ENCODE results near the gene JAG1.

The JAG1 gene

DNA sequence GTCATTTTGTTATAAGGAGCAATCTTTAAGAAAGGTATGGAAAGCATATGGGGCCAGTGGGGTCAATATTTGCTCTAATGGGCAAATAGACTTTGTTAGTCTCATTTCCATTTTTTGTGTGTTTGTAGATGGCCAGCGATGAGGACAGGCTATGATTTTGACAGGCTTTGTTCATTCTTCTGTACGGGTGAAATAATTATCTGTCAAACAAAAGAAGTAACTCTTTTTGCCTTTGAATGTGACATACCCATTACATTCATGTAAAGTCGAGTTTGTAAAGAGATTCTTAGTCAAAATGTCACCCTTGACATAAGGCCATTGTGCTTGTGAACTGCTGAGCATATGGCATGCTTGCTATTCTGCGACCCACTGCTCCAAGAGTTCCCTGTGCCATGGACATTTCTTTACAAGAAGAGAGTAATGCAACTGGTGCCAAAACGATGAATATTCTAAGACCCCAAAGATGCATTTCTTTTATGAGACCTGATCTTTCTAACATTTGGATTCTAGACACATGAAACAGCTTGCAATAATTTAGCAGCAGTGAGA lies 38.2 kb upstream of the JAG1 start:
- Histone ChIP-seq H3K36me3 (ENCODE audit: control insufficient read depth, insufficient read depth, low read length) (no peaks in the 10 kb centered on the region), H3K9me3 (ENCODE audit: control insufficient read depth, low read length) (no peaks in the 10 kb centered on the region), H3K27ac (ENCODE audit: low read depth, low read length, severe bottlenecking) (no peak overlapping the region), H3K4me3 (ENCODE audit: extremely low read depth, insufficient read depth, low read length, poor library complexity, severe bottlenecking) (no peak overlapping the region), H3K4me1 (ENCODE audit: control insufficient read depth, insufficient read depth, low read length, poor library complexity, severe bottlenecking) (peaks cover 20% of the 10 kb centered on the region)
- WGBS, 2 experiments (ENCODE audit: insufficient coverage in 2 of 2): 66 to 75% methylated on average over 2 to 4 of the region's 5 CpGs

GRCh38 chr20:10710991-10711775 lies 37.4 kb upstream of the JAG1 start:
- H3K36me3 ChIP-seq (ENCODE audit: control insufficient read depth, insufficient read depth, low read length): no peaks in the 10 kb centered on the region
- no peak overlapping the region for H3K27ac ChIP-seq (ENCODE audit: low read depth, low read length, severe bottlenecking)
- 86 to 97% methylated on average over 2 to 4 of the region's 6 CpGs for WGBS, 2 experiments (ENCODE audit: insufficient coverage in 2 of 2)
- H3K4me1 ChIP-seq (ENCODE audit: control insufficient read depth, insufficient read depth, low read length, poor library complexity, severe bottlenecking): peaks cover 12% of the 10 kb centered on the region
- no peaks in the 10 kb centered on the region for H3K9me3 ChIP-seq (ENCODE audit: control insufficient read depth, low read length)
- H3K4me3 ChIP-seq (ENCODE audit: extremely low read depth, insufficient read depth, low read length, poor library complexity, severe bottlenecking): no peak overlapping the region

GRCh38 chr20:10709916-10710315 lies 36.1 kb upstream of the JAG1 start:
- Histone ChIP-seq H3K9me3 (ENCODE audit: control insufficient read depth, low read length) (no peaks in the 10 kb centered on the region), H3K36me3 (ENCODE audit: control insufficient read depth, insufficient read depth, low read length) (no peaks in the 10 kb centered on the region), H3K4me3 (ENCODE audit: extremely low read depth, insufficient read depth, low read length, poor library complexity, severe bottlenecking) (no peak overlapping the region), H3K4me1 (ENCODE audit: control insufficient read depth, insufficient read depth, low read length, poor library complexity, severe bottlenecking) (peaks cover 7% of the 10 kb centered on the region), H3K27ac (ENCODE audit: low read depth, low read length, severe bottlenecking) (no peak overlapping the region)
- 85% methylated on average over 2 of the region's 3 CpGs; no CpG with 5 or more reads in 1 of the 2 experiments for WGBS, 2 experiments (ENCODE audit: insufficient coverage in 2 of 2)

DNA sequence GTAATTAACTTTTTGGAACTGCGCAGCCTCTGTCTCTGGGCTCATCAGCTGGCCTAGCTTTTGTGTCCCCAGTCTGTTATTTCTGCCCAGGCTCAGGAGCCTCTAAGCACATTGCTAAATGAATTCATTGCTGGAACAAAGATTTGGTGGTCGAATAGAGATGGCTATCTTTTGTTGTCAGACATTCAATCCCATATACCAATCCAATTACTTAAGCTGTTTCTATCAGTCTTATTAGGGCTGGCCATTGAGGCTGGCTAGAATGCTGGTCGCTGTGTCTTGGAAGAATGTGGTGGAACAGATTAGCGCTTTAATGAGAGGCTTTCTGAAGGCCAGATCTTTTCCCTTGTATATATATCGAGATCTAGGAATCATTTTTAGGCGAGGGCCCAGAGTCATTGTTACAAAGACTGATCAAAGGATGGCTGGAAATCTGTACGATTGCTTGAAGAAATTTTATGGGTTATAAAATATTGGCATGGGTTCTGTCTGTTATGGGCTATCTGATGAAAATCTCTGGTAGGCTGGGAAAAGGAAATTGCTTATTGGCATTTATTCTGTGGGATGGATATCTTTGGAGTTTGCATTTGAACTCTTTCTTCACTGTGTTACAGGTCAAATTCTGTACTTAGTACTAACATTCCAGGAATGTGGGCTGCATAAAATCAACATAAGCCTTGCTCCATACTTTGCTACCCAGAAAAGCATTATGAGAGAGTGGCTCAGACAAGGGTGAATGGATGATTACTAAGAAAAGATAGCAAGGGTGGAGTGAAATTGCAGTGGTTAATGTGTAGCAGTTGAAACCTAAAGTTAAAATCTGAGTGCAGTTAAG lies 34.8 kb upstream of the JAG1 start:
- H3K4me1 ChIP-seq (ENCODE audit: control insufficient read depth, insufficient read depth, low read length, poor library complexity, severe bottlenecking): no peaks in the 10 kb centered on the region
- H3K4me3 ChIP-seq (ENCODE audit: extremely low read depth, insufficient read depth, low read length, poor library complexity, severe bottlenecking): no peak overlapping the region
- H3K36me3 ChIP-seq (ENCODE audit: control insufficient read depth, insufficient read depth, low read length): no peaks in the 10 kb centered on the region
- H3K9me3 ChIP-seq (ENCODE audit: control insufficient read depth, low read length): no peaks in the 10 kb centered on the region
- WGBS, 2 experiments (ENCODE audit: insufficient coverage in 2 of 2): 95 to 100% methylated on average over 5 of the region's 7 CpGs
- H3K27ac ChIP-seq (ENCODE audit: low read depth, low read length, severe bottlenecking): no peak overlapping the region

DNA sequence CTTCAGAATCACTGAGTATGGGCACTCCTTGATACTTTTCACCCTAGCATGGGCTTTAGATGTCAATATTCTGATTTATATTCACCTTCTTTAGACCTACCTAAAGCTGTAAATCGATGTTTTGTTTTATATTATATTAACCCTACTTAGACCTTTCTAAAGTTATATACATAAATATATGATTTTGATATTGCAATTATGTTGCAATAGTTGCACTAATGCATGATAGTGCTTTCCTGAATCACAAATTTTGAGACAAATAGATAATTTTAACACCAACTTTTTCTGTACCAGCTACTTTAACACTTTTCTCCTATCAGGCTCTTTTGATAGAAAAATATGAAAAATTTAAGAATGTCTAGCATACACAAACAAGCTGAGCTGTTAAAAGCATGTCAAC lies 34.0 kb upstream of the JAG1 start:
- no peaks in the 10 kb centered on the region for H3K4me1 ChIP-seq (ENCODE audit: control insufficient read depth, insufficient read depth, low read length, poor library complexity, severe bottlenecking)
- no peaks in the 10 kb centered on the region for H3K9me3 ChIP-seq (ENCODE audit: control insufficient read depth, low read length)
- no peaks in the 10 kb centered on the region for H3K36me3 ChIP-seq (ENCODE audit: control insufficient read depth, insufficient read depth, low read length)
- H3K27ac ChIP-seq (ENCODE audit: low read depth, low read length, severe bottlenecking): no peak overlapping the region
- WGBS, 2 experiments (ENCODE audit: insufficient coverage in 2 of 2): no CpG with 5 or more reads among the region's 1 CpG
- H3K4me3 ChIP-seq (ENCODE audit: extremely low read depth, insufficient read depth, low read length, poor library complexity, severe bottlenecking): no peak overlapping the region

GRCh38 chr20:10707068-10707467 lies 33.3 kb upstream of the JAG1 start:
- Histone ChIP-seq H3K4me1 (ENCODE audit: control insufficient read depth, insufficient read depth, low read length, poor library complexity, severe bottlenecking) (no peaks in the 10 kb centered on the region), H3K4me3 (ENCODE audit: extremely low read depth, insufficient read depth, low read length, poor library complexity, severe bottlenecking) (no peak overlapping the region), H3K9me3 (ENCODE audit: control insufficient read depth, low read length) (no peaks in the 10 kb centered on the region), H3K27ac (ENCODE audit: low read depth, low read length, severe bottlenecking) (no peak overlapping the region), H3K36me3 (ENCODE audit: control insufficient read depth, insufficient read depth, low read length) (no peaks in the 10 kb centered on the region)
- WGBS, 2 experiments (ENCODE audit: insufficient coverage in 2 of 2): 100% methylated on average over 2 to 4 of the region's 4 CpGs

GRCh38 chr20:10706460-10706811 lies 32.6 kb upstream of the JAG1 start:
- Histone ChIP-seq H3K27ac (ENCODE audit: low read depth, low read length, severe bottlenecking) (no peak overlapping the region), H3K4me1 (ENCODE audit: control insufficient read depth, insufficient read depth, low read length, poor library complexity, severe bottlenecking) (no peaks in the 10 kb centered on the region)
- 93 to 97% methylated on average over 5 to 12 of the region's 12 CpGs for WGBS, 2 experiments (ENCODE audit: insufficient coverage in 2 of 2)

GRCh38 chr20:10705801-10706459 lies 32.1 kb upstream of the JAG1 start:
- no peak overlapping the region for H3K27ac ChIP-seq (ENCODE audit: low read depth, low read length, severe bottlenecking)
- no peak overlapping the region for H3K4me3 ChIP-seq (ENCODE audit: extremely low read depth, insufficient read depth, low read length, poor library complexity, severe bottlenecking)
- no peaks in the 10 kb centered on the region for H3K4me1 ChIP-seq (ENCODE audit: control insufficient read depth, insufficient read depth, low read length, poor library complexity, severe bottlenecking)
- 92 to 95% methylated on average over 7 to 15 of the region's 16 CpGs for WGBS, 2 experiments (ENCODE audit: insufficient coverage in 2 of 2)
- no peaks in the 10 kb centered on the region for H3K9me3 ChIP-seq (ENCODE audit: control insufficient read depth, low read length)
- H3K36me3 ChIP-seq (ENCODE audit: control insufficient read depth, insufficient read depth, low read length): no peaks in the 10 kb centered on the region

More at GRCh38 chr20:10706460-10706811, 32.6 kb upstream of the JAG1 start:
- H3K36me3 ChIP-seq (ENCODE audit: control insufficient read depth, insufficient read depth, low read length): no peaks in the 10 kb centered on the region
- H3K9me3 ChIP-seq (ENCODE audit: control insufficient read depth, low read length): no peaks in the 10 kb centered on the region
- H3K4me3 ChIP-seq (ENCODE audit: extremely low read depth, insufficient read depth, low read length, poor library complexity, severe bottlenecking): no peak overlapping the region

- WGBS, 2 experiments (ENCODE audit: insufficient coverage in 2 of 2): no CpG with 5 or more reads among the region's 1 CpG
- Histone ChIP-seq H3K9me3 (ENCODE audit: control insufficient read depth, low read length) (no peaks in the 10 kb centered on the region), H3K4me1 (ENCODE audit: control insufficient read depth, insufficient read depth, low read length, poor library complexity, severe bottlenecking) (no peaks in the 10 kb centered on the region), H3K4me3 (ENCODE audit: extremely low read depth, insufficient read depth, low read length, poor library complexity, severe bottlenecking) (no peak overlapping the region), H3K27ac (ENCODE audit: low read depth, low read length, severe bottlenecking) (no peak overlapping the region), H3K36me3 (ENCODE audit: control insufficient read depth, insufficient read depth, low read length) (no peaks in the 10 kb centered on the region)
Measured at GRCh38 chr20:10701607-10702006, 27.8 kb upstream of the JAG1 start.

DNA sequence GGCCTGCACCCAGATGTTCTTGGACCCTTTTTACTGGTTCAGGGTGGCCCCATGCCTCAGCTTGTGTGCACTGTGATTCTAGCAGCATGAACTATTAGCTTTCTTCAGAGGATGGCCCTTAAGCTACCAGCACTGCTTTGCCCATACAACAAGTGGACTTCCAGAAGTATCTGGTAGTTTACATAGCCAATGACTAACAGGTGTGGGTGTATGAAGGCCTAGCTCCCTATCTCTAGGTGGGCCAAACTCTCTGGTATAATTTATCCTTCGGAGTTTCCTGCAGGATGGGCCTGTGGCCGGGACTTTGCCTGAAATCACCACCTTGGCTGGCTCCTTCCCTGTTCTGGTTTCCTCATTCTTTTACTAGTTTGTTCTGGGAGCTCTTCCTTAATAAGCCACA lies 26.1 kb upstream of the JAG1 start:
- Histone ChIP-seq H3K9me3 (ENCODE audit: control insufficient read depth, low read length) (no peaks in the 10 kb centered on the region), H3K36me3 (ENCODE audit: control insufficient read depth, insufficient read depth, low read length) (no peaks in the 10 kb centered on the region), H3K27ac (ENCODE audit: low read depth, low read length, severe bottlenecking) (no peak overlapping the region), H3K4me3 (ENCODE audit: extremely low read depth, insufficient read depth, low read length, poor library complexity, severe bottlenecking) (no peak overlapping the region), H3K4me1 (ENCODE audit: control insufficient read depth, insufficient read depth, low read length, poor library complexity, severe bottlenecking) (no peaks in the 10 kb centered on the region)
- 90 to 100% methylated on average over 2 of the region's 2 CpGs for WGBS, 2 experiments (ENCODE audit: insufficient coverage in 2 of 2)

Measured in mesodermal cell (in vitro differentiated cells).